HTR-8/SVneo (cell line): ENCODE data around the gene ELL3.
"Not testable (repeated sequence)": the region's sequence is repeated elsewhere in the genome, so short reads cannot be mapped to it uniquely, and the experiment has no call there.

Experiments
- DNase-seq: peaks from one replicate; pipeline ENCODE4 v3.0.0; 2011; ENCODE audit warnings: low spot score, mixed read lengths; ENCODE audit not compliant: insufficient read length
- FAIRE-seq: peaks from 2 replicates; lab custom pipeline; 2011; peaks lifted over from hg19 to GRCh38; lab: Jason Lieb, UNC

The ELL3 gene

DNA sequence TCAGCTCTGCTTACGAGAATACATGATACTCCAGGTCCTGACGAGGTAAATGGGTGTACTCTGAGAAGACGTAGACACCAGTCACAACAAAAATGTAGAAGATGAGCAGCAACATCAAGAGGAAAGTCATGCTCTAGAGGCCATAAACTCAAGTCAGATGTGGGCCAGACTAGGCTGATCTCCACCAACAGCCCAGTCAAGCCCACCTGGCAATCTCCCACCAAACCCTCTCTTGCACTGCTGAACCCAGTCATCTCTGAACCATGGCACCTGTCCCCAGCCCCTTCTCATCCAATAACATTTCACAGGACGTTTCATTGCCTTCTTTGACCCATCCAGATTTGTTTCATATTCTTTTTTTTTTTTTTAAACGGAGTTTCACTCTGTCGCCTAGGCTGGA, 41.4 kb downstream of the ELL3 start:
- no peak for FAIRE-seq
- DNase-seq = no peak

- not testable (repeated sequence) for FAIRE-seq, DNase-seq
Measured at GRCh38 chr15:43728053-43728725, 48.6 kb downstream of the ELL3 start.

- not testable (repeated sequence) for FAIRE-seq, DNase-seq
Measured at GRCh38 chr15:43726306-43726705, 50.5 kb downstream of the ELL3 start.

GRCh38 chr15:43723151-43723550, 53.6 kb downstream of the ELL3 start:
- DNase-seq = no peak
- no peak for FAIRE-seq
